Esophagus mucosa (tissue), 1 donor: Measurements from ENCODE around the gene METTL18. TPM values are rescaled to one million over a fixed set of nuclear protein-coding genes. Genes with fewer than 3 reads are reported as not detected.
A peak's percentile ranks its signal among the peaks of the same experiment; 100 is the strongest.
"Not testable (repeated sequence)": the region's sequence is repeated elsewhere in the genome, so short reads cannot be mapped to it uniquely, and the experiment has no call there.

Experiments
- ATAC-seq: fragments of 200-7000 bp; cut with Tn5 transposase; one replicate; pipeline ENCODE4 v1.9.1; 2020
- total RNA-seq: library from RNA; stranded (reverse); gene quantifications from one replicate; pipeline ENCODE4 v1.2.4, GENCODE V29; 2023
- donor health status: DM: yes; HTN: yes; CAD: no.

METTL18 gene
- 5.5 TPM for total RNA-seq

- ATAC-seq, result peak; percentile 100
These were observed at the start of gene METTL18 for GRCh38 chr1:169794530-169795416. Gene METTL18 (minus strand): TSS chr1:169794907. CDS start chr1:169793695, 1,212 bp downstream.

DNA sequence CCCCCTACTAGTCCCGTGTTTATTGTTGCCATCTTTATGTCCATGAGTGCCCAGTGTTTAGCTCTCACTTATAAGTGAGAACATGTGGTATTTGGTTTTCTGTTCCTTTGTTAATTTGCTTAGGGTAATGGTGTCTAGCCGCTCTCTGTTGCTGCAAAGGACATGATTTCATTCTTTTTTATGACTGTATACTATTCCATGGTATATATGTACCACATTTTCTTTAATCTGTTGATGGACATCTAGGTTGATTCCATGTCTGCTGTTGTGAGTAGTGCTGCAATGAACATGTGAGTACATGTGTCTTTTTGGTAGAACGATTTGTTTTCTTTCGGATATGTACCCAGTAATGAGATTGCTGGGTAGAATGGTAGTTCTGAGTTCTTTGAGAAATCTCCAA is 44.2 kb upstream of the METTL18 start:
- no peak for ATAC-seq

- ATAC-seq, result no peak
These were observed 41.5 kb upstream of the METTL18 start for GRCh38 chr1:169836198-169836597.

- ATAC-seq, result no peak
These were observed 40.9 kb upstream of the METTL18 start for GRCh38 chr1:169835647-169836046.

- no peak for ATAC-seq
These were observed 40.2 kb upstream of the METTL18 start for GRCh38 chr1:169834869-169835268.

GRCh38 chr1:169833179-169833901 is 38.6 kb upstream of the METTL18 start:
- ATAC-seq, result no peak

DNA sequence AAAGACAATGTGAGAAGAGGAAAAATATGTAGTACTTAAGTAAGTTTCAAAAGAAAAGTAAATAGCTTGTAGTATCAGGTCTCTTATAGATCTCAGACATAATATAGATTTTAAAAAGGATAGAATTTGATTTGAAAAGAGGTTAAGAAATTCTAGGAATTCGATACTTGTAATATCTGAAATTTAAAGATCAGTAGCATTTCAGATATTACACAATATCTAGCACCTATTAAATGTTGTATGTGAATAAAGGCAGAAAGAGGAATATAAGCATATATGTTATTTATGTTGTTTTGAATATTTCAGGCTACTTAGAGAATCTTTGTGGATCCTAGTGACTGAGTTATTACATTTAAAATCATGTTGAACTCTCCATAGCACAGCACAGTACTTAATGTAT is 35.0 kb upstream of the METTL18 start:
- no peak for ATAC-seq

DNA sequence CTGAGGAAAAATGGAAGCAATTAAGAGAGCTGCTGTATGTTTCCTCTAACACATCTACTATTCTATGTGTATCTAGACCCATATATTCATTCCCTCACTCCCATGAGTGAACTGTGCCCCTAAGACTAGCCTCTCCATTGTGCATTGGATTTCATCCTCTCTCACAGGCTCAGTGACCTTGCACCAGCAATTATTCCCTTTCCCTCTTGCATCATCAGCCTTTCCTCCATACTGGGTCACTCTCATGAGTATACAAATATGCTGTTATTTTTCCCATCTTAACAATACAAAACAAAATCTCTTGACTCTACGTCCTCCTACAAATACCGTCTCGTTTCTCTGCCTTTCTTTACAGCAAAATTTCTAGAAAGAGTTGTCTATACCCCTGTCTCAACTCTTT is 29.4 kb upstream of the METTL18 start:
- no peak for ATAC-seq

DNA sequence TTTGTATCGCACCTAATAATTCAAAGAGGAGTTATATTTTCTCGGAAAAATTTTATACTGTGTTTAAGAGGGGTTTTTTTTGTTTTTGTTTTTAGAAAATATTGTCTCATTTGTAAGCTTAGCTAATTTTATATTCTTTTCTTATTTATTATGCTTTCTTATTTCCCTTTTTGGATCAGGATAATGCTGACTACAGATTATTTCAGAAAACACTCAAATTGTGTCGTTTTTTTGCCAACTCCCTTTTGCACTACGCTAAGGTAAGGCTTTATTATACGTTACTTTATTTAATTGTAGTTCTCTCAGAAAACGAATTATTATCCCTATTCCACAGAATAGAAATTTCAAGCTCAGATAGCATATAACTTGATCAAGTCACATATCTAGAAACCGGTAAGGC is 26.8 kb upstream of the METTL18 start:
- no peak for ATAC-seq

DNA sequence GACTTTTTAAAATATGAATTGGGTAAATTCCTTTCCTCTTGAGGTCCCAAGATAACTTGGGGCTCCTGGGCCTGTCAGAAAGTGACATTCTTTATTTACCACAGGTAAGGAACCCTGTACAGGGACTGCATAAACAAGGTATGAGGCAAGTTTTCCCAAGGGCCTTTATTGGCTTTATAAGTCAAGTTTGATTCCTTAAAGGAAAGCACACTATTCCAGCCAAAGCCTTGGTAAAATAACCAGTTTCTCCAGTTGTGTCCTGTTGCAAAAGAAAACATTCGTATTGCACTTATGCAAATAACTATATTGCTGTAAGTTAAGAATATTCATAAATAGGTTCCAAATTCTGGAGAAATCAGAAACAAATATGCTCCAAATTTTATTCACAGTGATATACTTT is 21.9 kb upstream of the METTL18 start:
- no peak for ATAC-seq

- no peak for ATAC-seq
These were observed 19.6 kb upstream of the METTL18 start for GRCh38 chr1:169814265-169814664.

- ATAC-seq, result no peak
These were observed 17.4 kb upstream of the METTL18 start for GRCh38 chr1:169812131-169812530.

DNA sequence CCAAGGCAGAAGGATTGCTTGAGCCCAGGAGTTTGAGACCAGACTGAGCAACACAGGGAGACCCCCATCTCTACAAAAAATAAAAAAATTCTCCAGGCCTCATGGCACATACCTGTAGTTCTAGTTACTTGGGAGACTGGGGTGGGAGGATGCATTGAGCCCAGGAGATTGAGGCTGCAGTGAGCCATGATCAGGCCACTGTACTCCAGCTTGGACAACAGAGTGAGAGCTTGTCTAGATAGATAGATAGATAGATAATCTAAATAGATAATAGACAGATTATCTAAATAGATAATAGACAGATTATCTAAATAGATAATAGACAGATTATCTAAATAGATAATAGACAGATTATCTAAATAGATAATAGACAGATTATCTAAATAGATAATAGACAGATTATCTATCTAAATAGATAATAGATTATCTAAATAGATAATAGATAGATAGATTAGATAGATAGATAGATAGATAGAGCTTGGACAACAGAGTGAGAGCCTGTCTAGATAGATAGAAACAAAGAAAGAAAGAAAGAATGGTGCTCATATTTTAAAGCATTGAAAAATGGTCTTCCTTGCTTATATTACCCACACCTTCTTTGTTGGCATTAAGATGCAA is 16.8 kb upstream of the METTL18 start:
- not testable (repeated sequence) for ATAC-seq

- peak; percentile 26 for ATAC-seq
These were observed 14.8 kb upstream of the METTL18 start for GRCh38 chr1:169809370-169810095.

GRCh38 chr1:169804941-169805340 is 10.2 kb upstream of the METTL18 start:
- no peak for ATAC-seq

DNA sequence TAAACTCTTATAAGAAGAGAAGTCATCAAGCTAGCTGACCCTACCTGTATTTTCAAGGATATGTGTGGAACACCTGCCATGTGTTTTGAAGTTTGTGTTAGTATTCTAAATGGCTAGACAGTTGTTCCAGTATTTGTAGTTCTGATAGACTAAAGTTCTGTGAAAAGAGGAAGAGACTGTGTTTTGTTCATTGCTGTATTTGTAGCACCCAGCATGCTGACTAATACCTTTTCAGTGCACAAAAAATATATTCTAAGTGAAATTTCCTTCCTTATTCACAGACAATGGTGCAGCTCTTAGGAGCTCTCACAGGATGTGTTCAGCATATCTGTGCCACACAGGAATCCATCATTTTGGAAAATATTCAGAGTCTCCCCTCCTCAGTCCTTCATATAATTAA is 8.2 kb upstream of the METTL18 start:
- no peak for ATAC-seq

GRCh38 chr1:169797281-169797680 is 2.6 kb upstream of the METTL18 start:
- no peak for ATAC-seq

GRCh38 chr1:169796274-169796810 is 1.6 kb upstream of the METTL18 start:
- no peak for ATAC-seq

DNA sequence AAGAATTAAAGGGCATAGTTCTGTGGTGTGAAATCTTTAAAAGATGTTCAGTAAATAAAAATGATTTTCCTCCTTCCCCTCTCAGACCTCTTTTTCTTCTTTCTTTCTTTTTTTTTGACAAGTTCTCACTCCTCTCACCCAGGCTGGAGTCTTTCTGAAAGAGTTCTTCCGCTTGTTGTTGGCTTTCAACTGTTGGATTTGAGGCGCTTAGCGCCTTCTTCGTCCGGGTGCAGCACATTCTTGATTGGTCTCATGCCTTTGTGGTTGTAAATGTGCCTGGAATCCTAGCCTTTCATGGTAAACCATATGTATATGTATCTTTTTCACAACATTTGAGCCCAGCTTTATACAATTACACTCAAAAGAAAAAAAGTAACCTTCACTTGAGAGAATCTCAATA is 980 bp upstream of the METTL18 start:
- no peak for ATAC-seq

DNA sequence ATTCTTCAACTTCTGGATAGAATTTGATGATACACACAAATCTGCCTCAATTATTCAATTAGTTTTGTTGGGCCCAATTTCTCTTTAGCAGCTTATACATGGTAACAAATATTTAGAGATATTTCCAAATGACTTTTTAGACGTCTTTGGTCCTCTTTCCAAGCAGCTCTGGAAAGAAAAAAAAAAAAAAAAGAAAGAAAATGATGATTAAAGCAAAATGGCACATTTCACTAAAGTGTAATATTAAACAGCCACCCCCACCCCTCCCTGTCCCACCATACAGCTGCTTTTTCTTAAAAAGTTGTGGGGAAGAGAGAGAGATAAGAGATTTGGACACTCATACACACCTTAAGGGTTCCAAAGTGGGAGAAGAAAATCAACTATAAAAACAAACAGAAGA is 977 bp downstream of the METTL18 start:
- ATAC-seq, result no peak

DNA sequence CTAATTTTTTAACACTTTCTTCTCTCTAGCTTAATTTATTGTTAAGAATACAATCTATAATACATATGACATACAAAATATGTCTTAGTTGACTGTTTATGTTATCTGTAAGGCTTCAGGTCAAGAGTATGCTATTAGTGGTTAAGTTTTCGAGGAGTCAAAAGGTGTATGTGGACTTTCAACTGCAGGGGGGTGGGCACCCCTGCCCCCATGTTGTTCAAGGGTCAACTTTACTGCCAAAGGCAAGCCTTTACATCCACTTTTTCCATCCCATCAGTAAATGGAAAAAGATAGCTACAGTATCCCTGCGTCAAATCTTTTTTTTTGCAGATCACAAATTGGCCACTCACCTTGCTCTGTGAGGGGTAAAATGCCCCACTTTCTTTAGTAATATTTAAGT is 6.3 kb downstream of the METTL18 start:
- ATAC-seq, result no peak

GRCh38 chr1:169786974-169787373 is 7.7 kb downstream of the METTL18 start:
- no peak for ATAC-seq

- no peak for ATAC-seq
These were observed 9.4 kb downstream of the METTL18 start for GRCh38 chr1:169785267-169785666.
